Measurements from ENCODE around the gene KLLN. TPM values are rescaled to one million over a fixed set of nuclear protein-coding genes. Genes with fewer than 3 reads are reported as not detected.

KLLN gene
- total and polyA plus RNA-seq, 2 donors (not counting 1 experiment from before 2014, with no cell fraction given): 0.45 to 2.2 TPM

GRCh38 chr10:87861953-87862678 lies 1.2 kb downstream of the KLLN start:
- Mint-ChIP-seq H3K9me3 (ENCODE audit: insufficient read depth) (no peaks in the 10 kb centered on the region), H3K4me3 (peak overlapping the region; percentile 98), H3K27me3 (no peaks in the 10 kb centered on the region), H3K4me1 (peaks cover 35% of the 10 kb centered on the region), H3K27ac (peak overlapping the region; percentile 98)
- Histone ChIP-seq H3K79me2 (ENCODE audit: control insufficient read depth, insufficient read depth, low read length) (peaks cover 33% of the 10 kb centered on the region), H4K20me1 (ENCODE audit: control insufficient read depth, insufficient read depth, low read length, poor library complexity, severe bottlenecking) (no peaks in the 10 kb centered on the region), H3K4me1 (ENCODE audit: control insufficient read depth in 2 of 2, insufficient read depth in 2 of 2, low read length in 2 of 2) (peaks cover 16 to 20% of the 10 kb centered on the region in 2 donors), H3K9me3 (ENCODE audit: control extremely low read depth in 1 of 3, control insufficient read depth in 2 of 3, insufficient read depth in 1 of 3, low read length in 2 of 3) (no peaks in the 10 kb centered on the region), H3K36me3 (replicated peaks in 1 of 2; ENCODE audit: control extremely low read depth in 1 of 2, control insufficient read depth in 1 of 2, extremely low read depth in 1 of 2, insufficient read depth in 2 of 2, low read length in 1 of 2) (no peaks in the 10 kb centered on the region), H3K9ac (ENCODE audit: low read length) (peak overlapping the region; percentile 72), H3K4me2 (replicated peaks; ENCODE audit: low read depth, low read length, poor library complexity, severe bottlenecking) (peak overlapping the region; percentile 85), H2AFZ (ENCODE audit: insufficient read depth, low read depth, low read length, poor library complexity, severe bottlenecking) (peak overlapping the region; percentile 89), H3K27ac (ENCODE audit: low read length in 2 of 2) (peak overlapping the region; percentile 79 to 84), H3K4me3 (ENCODE audit: control extremely low read depth in 1 of 5, extremely low read depth in 1 of 5, insufficient read depth in 1 of 5, low read depth in 2 of 5, low read length in 4 of 5) (peak overlapping the region; percentile 87 to 99 (median 99)), H3K27me3 (replicated peaks in 1 of 4; ENCODE audit: control extremely low read depth in 1 of 4, control insufficient read depth in 3 of 4, insufficient read depth in 4 of 4, low read length in 3 of 4) (no peaks in the 10 kb centered on the region)
- TF ChIP-seq, protein P1, sequence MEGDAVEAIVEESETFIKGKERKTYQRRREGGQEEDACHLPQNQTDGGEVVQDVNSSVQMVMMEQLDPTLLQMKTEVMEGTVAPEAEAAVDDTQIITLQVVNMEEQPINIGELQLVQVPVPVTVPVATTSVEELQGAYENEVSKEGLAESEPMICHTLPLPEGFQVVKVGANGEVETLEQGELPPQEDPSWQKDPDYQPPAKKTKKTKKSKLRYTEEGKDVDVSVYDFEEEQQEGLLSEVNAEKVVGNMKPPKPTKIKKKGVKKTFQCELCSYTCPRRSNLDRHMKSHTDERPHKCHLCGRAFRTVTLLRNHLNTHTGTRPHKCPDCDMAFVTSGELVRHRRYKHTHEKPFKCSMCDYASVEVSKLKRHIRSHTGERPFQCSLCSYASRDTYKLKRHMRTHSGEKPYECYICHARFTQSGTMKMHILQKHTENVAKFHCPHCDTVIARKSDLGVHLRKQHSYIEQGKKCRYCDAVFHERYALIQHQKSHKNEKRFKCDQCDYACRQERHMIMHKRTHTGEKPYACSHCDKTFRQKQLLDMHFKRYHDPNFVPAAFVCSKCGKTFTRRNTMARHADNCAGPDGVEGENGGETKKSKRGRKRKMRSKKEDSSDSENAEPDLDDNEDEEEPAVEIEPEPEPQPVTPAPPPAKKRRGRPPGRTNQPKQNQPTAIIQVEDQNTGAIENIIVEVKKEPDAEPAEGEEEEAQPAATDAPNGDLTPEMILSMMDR (IDR thresholded peaks at IDR 0.05): no peak
- no peak for TF ChIP-seq EZH2 (IDR thresholded peaks at IDR 0.05; ENCODE audit: borderline replicate concordance, insufficient read depth, low read depth, low read length, poor library complexity, severe bottlenecking)
- DNase-seq (peak; percentile 98), ATAC-seq (ENCODE audit: low read depth) (peak; percentile 66)
- CTCF ChIA-PET: interaction anchor here (0.8 to 11.5 kb wide), 16 partner anchors 10 to 721 kb away, joined by 3 to 241 read pairs (median 6); partner anchors contain the start of genes ATAD1 and RNLS
- under 1% methylated on average over 55 of the region's 57 CpGs for WGBS (ENCODE audit: insufficient coverage)
- intact Hi-C loops (cut with micrococcal nuclease): loop anchor here (1.0 to 5.0 kb wide), 8 partner anchors 44 to 1390 kb away; partner anchors contain the start of genes ATAD1, LIPA and STAMBPL1
- POLR2A ChIA-PET: interaction anchor here (0.6 to 3.0 kb wide), 16 partner anchors 44 to 1040 kb away, joined by 3 to 77 read pairs (median 4); partner anchors contain the start of genes ATAD1, GLUD1, RNLS and SHLD2

Measured in B cell (primary cell).